HG03060 (cell line): ENCODE measurements around the gene ABCB10.
"Not testable (repeated sequence)": the region's sequence is repeated elsewhere in the genome, so short reads cannot be mapped to it uniquely, and the experiment has no call there.

Experiments
- ATAC-seq: cut with Tn5 transposase; IDR thresholded peaks from one replicate; pipeline ENCODE4 v1.9.1; 2021; ENCODE audit warnings: low read depth, moderate number of reproducible peaks; ENCODE audit not compliant: unreplicated experiment

Gene ABCB10

DNA sequence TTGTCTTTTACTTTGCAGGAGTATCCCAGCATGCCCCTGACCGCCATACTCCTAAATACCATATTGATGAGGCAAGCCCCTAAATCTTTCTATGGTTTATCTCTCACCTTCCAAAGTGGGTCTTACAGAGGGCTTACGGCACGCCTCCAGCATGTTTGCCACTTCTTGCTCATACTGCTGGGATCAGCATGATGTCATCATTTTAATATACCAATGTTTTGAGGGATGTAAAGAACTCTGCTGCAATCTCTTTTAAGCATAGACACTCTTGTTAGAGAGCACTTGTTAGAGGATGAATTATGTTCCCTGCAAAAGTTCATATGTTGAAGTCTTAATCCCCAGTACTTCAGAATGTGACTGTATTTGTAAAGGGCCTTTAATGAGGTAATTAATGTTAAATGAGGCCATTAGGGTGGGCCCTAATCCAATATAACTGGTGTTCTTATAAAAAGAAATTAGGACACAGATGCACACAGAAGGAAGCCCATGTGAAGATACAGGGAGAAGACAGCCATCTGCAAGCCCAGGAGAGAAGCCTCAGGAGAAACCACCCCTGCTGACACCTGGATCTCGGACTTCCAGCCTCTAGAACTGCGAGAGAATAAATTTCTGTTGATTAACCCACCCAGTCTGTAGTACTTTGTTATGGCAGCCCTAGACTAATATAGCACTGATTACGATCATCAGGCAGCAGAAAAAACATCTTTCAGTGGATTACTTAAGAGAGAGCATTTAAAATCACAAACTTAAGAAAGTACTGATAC lies 16.4 kb upstream of the ABCB10 start:
- no peak for ATAC-seq

DNA sequence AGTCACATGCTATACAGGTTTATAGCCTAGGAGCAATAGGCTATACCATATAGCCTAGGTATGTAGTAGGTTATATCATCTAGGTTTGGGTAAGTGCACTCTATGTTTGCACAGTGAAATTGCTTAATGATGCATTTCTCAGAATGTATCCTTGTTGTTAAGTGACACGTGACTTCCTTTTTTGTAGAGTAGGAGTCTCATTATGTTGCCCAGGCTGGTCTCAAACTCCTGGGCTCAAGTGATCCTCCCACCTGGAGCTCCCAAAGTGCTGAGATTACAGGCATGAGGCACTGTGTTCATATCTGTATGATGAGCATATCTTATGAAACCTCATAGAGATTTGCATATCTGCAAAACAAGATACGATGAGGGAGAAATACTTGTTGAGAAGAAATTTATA lies 13.8 kb upstream of the ABCB10 start:
- no peak for ATAC-seq

DNA sequence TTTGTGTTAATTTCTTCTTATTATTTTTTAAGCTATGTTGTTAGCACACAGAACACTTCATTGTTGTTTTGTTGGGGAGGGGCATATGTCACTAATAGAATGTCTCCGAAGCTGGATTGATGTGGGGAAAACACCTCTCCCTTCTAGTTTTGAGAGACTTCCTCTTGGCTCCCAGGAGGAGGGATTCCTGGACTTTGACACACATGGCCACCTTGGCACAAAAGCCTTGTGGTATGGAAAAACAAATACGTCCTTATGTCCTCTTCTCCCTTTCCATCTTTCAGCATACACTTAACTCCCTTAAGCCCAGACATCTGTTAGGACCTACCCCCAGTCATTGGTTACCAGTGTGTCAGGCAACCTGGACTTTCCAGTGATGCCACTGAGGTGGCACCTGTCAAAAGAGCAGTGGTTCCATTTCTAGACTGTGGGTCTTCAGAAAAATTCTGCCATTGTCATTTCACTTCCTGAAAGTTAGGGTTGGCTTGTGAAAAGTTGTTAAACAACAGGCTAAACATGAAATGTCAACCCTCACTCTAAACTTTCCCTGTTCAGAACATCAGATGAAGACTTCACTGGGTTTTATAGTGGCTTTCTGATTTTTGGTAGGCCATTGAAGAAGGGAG lies 12.5 kb upstream of the ABCB10 start:
- no peak for ATAC-seq

DNA sequence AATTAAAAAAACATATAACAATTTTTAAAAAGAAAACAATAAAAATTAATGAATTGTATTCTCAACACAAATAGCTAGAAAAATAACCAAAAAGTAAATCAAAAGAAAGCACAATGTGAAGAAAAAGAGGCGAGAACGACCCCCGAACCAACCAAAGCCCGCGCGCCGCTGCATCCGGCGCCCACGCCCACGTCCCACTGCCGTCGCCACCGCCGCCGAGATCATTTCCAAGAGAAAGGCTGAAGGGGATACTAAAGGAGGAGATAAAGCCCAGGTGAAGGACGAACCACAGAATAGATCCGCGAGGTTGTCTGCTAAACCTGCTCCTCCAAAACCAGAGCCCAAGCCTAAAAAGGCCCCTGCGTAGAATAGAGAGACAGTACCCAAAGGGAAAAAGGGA lies 11.8 kb upstream of the ABCB10 start:
- ATAC-seq = no peak

DNA sequence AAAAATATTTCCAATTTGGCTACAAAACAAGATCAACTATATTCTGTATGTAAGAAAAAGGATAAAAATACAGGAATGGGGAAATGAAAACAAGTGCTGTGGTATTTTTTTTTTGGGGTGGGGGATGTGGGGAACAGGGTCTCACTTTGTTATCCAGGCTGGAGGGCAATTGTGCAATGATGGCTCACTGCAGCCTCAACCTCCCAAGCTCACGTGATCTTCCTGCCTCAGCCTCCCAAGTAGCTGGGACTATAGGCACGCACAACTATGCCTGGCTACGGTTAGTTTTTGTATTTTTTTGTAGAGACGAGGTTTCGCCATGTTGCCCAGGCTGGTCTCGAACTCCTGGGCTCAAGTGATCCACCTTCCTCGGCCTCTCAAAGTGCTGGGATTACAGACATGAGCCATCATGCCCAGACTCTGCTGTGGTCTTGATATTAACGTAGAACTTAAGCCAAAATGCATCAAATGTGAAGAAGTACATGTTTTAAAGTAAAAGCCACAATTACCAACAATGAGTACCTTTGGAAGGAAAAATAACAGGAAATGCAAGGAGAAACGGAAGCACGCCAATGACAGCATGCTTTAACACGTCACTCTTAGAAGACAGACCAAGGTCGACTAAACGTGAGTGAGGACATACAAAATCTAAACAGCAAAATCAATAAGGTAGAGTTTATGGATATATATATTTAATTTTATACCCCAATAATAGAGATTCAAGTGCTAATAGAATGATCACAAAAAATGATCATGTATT lies 8.8 kb upstream of the ABCB10 start:
- ATAC-seq = no peak

DNA sequence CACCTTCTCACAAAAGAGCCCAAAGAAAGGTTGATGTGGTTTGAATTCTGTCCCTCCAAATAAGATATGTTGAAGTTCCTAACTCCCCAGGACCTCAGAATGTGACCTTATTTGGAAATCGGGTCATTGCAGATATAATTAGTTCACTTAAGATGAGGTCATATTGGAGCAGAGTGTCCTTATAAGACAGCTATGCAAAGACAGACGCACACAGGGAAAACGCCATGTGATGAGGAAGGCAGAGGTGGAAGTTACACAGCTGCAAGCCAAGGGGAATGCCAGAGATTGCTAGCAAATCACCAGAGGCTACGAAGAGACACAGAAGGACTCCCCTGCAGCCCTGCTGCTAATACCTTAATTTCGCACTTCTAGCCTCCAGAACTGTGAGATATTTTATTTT lies 5.2 kb upstream of the ABCB10 start:
- ATAC-seq = no peak

DNA sequence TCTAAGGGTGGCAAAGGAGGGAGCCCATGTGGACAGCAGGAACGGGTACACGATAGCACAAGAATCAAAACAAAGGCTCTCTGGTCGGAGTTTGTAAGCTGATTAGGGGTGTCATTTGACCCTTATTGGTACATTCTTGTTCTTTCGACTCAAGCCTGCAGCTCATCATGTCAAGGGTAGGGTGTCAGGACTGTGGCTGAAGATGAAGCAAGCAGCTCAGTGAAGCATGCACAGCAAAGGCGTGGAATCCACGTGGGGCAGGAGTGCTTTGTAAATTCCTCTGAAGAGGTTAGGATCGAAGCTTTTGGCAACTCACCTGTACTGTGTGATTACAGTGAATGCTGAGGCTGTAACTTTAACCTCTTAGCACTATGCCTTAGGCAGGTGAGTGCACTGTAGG lies 4.7 kb upstream of the ABCB10 start:
- no peak for ATAC-seq

DNA sequence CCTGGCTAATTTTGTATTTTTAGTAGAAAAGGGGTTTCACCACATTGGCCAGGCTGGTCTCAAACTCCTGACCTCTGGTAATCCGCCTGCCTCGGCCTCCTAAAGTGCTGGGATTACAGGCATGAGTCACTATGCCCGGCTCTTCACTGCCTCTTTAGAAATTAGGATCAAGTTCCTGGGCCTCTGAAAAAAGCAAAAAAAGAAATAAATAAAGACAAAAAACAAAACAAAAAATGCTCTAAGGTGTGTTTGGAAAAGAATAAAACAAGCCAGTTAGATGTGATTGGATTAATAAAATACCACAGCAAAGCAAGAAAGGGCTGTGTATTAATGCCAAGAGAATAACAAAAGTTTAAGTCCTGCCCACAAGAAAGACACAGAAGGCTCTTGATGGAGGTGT lies 4.2 kb upstream of the ABCB10 start:
- ATAC-seq = no peak

DNA sequence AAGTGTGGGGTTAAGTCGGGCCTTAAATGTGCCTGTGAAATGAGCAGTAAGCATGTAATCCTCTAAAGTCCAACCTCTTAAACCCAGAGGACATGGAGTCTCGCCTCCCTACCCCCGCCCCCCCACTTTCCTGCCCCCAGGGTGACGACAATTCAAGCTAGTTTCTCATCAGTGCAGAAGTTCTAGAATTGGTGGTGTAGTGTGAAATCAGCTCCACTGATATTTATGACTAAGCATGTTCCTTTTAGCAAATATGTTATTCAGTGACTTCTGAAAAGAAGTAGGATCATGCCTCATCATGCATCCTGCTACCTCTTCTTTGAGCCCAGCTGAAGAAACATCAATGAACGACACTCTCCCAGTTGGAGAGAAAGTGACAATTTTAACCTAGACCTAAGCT lies 2.6 kb upstream of the ABCB10 start:
- no peak for ATAC-seq

DNA sequence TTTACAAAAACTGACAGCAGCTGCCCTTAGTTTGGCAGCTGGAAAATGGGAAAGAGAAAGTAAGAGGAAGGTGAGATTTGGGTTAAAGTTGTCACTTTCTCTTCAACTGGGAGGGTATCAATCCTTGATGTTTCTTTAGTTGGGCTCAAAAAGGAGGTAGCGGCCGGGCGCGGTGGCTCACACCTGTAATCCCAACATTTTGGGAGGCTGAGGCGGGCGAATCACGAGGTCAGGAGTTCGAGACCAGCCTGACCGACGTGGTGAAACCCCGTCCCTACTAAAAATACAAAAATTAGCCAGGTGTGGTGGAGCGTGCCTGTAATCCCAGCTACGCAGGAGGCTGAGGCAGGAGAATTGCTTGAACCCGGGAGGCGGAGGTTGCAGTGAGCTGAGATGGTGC lies 1.6 kb upstream of the ABCB10 start:
- ATAC-seq = not testable (repeated sequence)

DNA sequence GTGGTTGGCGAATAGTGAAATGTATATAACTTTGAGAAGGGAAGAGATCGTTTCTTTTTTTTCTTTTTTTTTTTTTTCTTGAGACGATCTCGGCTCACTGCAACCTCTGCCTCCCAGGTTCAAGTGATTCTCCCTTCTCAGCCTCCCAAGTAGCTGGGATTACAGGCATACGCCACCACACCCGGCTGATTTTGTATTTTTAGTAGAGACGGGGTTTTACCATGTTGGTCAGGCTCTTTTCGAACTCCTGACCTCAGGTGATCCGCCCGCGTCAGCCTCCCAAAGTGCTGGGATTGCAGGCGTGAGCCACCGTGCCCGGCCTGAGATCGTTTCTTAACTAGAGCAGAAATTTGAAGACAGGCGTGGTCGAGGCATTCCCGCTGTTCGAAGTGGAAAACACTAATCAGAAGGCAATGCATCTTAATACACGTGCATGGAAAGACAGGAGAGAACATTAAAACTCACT lies 862 bp upstream of the ABCB10 start:
- ATAC-seq = not testable (repeated sequence)

DNA sequence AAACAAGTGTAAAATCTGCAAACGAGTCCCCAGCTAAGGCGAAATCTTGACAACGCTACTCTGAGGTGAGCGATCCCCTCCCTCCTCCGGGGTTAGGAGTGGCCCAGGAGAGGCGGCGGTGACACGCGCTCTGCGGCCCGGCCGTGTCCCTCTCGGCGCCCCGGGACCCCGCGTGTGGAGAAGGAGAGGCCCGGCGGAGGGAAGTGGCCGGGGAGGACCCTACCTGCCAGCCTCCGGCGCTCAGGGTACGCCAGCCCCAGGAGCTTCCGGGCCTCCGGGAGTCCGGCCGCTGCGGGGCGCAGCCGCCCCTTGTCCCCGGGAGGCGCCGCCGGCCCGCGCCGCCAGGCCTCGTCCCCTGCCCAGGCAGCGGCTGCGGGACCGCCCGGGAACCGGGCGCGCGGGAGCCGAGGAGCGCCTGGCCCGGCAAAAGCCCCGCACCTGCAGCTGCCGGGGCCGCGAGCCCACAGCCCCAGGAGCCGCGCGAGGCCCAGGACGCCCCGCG lies 543 bp downstream of the ABCB10 start:
- ATAC-seq = no peak

DNA sequence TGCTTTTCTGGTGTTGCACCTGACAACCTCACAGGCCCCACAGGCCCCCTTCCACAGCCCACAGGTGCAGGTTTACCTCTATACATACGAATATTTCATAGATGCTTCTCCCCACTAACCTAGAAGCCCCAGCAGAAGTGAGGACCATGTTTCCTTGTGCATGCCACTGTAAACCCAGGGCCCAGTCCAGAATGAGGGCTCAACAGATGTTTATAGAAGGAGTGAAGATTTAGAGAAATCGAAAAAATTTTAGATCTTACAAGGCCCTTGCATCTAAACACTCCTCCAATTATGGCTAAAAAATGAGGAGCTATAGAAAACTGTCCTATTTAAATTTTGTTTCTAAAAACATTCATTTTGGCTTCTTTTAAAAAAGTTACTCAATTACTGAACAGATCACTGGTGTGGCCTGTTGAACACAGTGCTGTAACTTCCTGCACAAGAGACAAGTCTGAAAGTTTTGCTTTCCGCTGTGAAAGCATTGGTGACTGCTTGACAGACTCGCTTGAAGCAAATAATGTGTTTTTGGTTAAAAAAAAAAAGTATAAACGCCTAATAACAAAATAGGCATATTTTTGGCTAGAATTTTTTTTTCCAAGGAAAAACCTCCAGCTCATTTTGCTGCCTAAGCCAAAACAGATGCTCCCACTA lies 1.2 kb downstream of the ABCB10 start:
- ATAC-seq = no peak

DNA sequence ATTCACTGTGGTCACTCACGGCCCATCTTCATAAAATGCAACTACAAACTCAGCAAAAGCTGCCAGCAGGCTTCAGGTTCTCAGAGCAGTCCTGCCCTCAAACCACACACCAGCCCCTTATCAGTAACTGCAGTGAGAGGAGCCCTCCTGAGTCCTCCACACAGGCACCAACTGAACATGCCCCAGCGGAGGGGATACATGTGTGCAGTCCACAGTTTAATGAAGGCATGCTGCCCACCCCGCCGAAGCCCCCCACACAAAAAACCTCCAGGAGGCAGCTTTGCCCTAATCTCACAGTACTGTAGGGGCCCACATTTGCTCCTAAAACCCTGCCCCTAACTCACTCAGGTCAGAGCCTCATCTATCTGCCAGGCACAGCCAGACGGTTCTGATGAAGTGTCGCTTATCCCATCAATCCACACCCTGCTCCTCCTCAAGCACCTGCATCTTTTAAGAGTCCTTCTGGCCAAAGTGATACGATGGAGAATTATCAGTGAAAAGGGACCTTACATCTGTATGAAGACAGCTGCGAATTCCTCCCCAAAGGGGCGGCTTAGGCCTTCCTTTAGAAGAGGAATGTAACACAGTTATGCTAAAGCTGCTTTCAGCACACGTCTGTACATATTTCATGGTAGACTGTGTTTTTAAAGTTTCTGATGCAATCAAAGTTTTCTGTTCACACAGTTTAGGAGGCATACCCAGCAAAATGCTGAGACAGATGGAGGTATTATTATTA lies 3.5 kb downstream of the ABCB10 start:
- no peak for ATAC-seq

DNA sequence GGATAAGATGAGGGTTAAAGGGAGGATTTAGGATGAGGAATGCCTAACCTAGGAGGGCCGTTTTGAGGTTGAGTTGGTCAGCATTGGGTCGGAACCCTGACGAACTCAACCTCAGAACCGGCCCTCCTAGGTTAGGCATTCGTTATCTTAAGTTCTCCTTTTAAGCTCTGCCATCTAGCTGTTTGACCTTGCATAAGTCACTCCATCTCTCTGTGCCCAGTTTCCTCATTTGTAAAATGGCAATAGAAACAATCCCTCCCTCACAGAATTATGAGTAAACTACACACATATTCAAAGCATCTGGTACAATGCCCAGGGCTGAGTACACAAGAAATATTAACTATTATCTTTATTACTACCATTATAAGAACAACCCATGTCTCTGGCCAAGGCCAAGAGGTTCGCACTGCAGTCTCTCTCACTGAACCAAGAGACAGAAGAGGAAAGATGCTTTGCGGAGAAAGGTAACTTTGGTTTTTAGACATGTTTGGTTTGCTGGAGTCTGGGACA lies 4.8 kb downstream of the ABCB10 start:
- no peak for ATAC-seq

DNA sequence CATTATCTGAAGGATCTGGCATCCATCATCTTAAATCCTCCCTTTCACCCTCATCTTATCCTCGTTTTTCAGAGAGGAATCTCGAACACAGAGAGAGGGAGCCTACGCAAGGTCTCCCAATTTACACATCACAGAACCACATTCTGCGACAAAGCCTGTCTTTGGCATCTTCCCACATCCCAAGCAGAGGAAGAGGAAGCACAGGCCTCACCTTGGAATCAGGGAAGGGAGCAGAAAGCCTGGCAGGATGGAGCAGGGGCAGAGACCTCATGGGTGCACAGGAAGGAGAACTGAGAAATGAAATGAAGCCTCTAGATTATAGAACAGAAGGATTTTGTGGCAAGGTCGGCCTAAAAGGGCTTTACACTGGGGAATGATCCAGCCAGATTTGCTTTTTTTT lies 5.8 kb downstream of the ABCB10 start:
- ATAC-seq = no peak

DNA sequence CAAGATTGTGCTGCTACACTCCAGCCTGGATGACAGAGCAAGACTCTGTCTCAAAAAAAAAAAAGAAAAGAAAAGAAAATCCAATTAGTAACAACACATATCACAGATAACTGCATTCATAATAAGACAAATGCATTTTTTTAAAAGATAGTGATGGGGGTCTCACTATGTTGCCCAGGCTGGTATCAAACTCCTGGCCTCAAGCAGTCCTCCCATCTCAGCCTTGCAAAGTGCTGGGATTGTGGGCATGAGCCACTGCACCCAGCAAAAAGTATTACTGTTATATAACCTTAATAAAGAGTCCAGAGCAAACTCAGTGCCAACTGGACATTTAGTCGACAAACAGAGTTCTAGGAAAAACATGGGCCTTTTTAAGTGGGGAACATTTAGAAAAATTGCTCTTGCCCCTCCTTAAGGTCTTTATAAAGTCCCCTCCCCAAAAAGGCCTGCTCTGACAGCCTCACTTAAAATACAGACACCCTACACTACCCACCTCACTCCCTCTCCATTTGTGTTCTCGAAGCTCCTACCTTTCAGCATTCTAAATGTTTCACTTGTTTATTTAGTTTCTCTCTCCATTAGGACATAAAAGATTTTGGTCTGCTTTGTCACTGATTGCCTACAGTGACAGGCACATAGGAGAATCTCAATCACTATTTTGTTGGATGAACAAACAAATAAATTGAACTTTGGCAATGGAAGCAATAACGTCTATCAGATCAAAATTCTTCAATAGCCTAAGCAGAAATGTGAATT lies 7.5 kb downstream of the ABCB10 start:
- ATAC-seq = no peak

DNA sequence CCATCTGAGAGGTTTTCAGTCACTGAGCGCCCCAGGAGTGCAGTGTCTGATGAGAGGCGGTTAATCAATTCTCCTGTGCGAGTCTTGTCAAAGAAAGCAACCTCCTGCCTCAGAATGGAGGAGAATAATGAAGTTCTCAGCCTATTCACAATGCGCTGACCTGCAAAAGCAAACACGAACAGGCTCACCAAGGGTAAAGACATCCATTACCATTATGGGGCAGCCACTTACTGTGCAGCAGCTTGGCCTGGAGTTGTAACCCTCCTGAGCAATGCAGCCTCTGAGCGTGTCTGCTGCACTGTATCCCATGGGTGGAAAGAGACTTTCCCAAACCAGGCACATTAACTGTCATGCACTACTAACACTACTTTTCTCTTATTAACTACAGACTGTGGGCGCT lies 11.0 kb downstream of the ABCB10 start:
- no peak for ATAC-seq

DNA sequence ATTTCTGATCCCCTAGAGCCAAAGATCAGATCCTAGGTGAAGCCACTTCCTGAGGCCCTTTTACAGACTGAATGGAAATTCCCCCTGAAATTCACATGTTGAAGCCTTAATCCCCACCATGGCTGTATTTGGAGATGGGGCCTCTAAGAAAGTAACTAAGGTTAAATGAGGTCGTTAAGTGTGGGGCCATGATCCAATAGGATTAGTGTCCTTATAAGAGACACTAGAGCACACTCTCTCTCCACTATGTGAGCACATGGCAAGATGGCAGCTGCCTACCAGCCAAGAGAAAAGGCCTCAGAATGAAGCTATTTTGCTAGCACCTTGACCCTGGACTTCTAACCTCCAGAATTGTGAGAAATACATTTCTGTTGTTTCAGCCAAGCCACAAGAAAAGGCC lies 13.9 kb downstream of the ABCB10 start:
- no peak for ATAC-seq
